Upper lobe of left lung (tissue), 6 donors: ENCODE data around the gene GLRX3. TPM values are rescaled to one million over a fixed set of nuclear protein-coding genes. Genes with fewer than 3 reads are reported as not detected.

Experiments used
- ATAC-seq, 2 donors: fragments of 200-7000 bp; cut with Tn5 transposase; one replicate each; pipeline ENCODE4 v1.9.1; 2022; ENCODE audit warnings: mild to moderate bottlenecking in 2 of 2, moderate library complexity in 2 of 2; ENCODE audit not compliant: low FRiP score in 2 of 2
- DNase-seq, 2 donors: peaks; one replicate each; pipeline ENCODE4 v3.0.0-alpha.2; 2019 to 2020
- H3K27ac ChIP-seq, 4 donors: fragments of 200-600 bp; sonication (generic); one replicate each; pipeline ENCODE4 v1.5.1; 2016 to 2019
- H3K27me3 ChIP-seq, 4 donors: fragments of 200-600 bp; sonication (generic); one replicate each; pipeline ENCODE4 v1.5.1; 2017 to 2019
- H3K36me3 ChIP-seq, 4 donors: fragments of 200-600 bp; sonication (generic); one replicate each; pipeline ENCODE4 v1.5.1; 2016 to 2019
- H3K4me1 ChIP-seq, 4 donors: fragments of 200-600 bp; sonication (generic); one replicate each; pipeline ENCODE4 v1.5.1; 2018 to 2019
- H3K4me3 ChIP-seq, 4 donors: fragments of 200-600 bp; sonication (generic); one replicate each; pipeline ENCODE4 v1.5.1; 2017 to 2019; ENCODE audit warnings: mild to moderate bottlenecking in 2 of 4, moderate library complexity in 1 of 4
- H3K9me3 ChIP-seq, 4 donors: fragments of 200-600 bp; sonication (generic); one replicate each; pipeline ENCODE4 v1.5.1; 2018 to 2019
- EP300 ChIP-seq, 4 donors: sonication (generic); formaldehyde crosslinking; IDR thresholded peaks; one replicate each; pipeline ENCODE4 v1.5.1; 2017; ENCODE audit warnings: antibody characterized with exemption in 4 of 4, control low read depth in 2 of 4
- POLR2A ChIP-seq, 4 donors: fragments of 450-650 bp; IDR thresholded peaks; one replicate each; pipeline ENCODE4 v1.5.1; 2016 to 2017; ENCODE audit warnings: antibody characterized with exemption in 4 of 4, mild to moderate bottlenecking in 2 of 4
- POLR2AphosphoS5 ChIP-seq, 2 donors: sonication (generic); formaldehyde crosslinking; IDR thresholded peaks; one replicate each; pipeline ENCODE4 v1.5.1; 2017; ENCODE audit warnings: antibody characterized with exemption in 2 of 2
- WGBS, 2 donors: methylation state at CpG; one replicate each; pipeline ENCODE4 v1.1.5; 2017 to 2018; 5-methylcytosine and 5-hydroxymethylcytosine counted together
- total RNA-seq, 6 donors: library from RNA; depleted of rRNA in 4 of 6; stranded (reverse); fragments of >200 nt in 4 of 6; gene quantifications; one replicate each; pipeline versions ENCODE4 v1.1.0 to v1.2.1, GENCODE V29; 2016 to 2021
- TF ChIP-seq, protein P1 (sequence below), 6 experiments: fragments of 450-650 bp in 4 of 6; fragments of 200-600 bp in 2 of 6; sonication (generic) in 2 of 6; IDR thresholded peaks; one replicate each; pipeline ENCODE4 v1.5.1; 2016 to 2019; ENCODE audit warnings: antibody characterized with exemption in 6 of 6
- donor health status: DM: no; HTN: no; CAD: no; lungs with moderate emphysema.
- donor health status: DM: no; HTN: yes; CAD: no; lungs with severe emphysema.

Gene GLRX3
- total RNA-seq, 6 donors from 2014 or later, result 21.8 to 64.2 (median 45.7) TPM

DNA sequence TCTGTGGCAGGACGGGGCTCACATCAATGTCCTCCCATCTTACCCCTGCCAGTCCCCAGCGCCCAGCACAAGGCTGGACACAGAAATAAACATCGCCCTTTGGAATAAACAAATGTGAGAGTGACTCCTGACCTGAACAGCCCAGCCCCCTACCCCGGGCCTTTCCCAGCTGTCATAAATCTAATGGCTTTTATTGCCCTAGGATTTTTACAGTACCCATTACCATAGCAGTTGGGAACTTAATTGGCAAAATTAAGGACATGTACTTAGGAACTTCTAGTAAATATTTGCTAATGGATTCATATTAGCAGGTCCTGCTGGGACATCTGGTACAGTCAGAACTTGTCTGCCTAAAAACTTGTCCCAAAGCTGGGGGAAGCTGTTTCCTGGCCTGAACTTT lies 76.6 kb downstream of the GLRX3 start:
- ATAC-seq (no peak), DNase-seq (no peak)
- H3K27me3 ChIP-seq, result no peaks in the 10 kb centered on the region
- H3K9me3 ChIP-seq, result no peaks in the 10 kb centered on the region
- H3K27ac ChIP-seq, result no peak overlapping the region
- TF ChIP-seq EP300 (IDR thresholded peaks at IDR 0.05), result no peak
- no peak for TF ChIP-seq POLR2A (IDR thresholded peaks at IDR 0.05)
- TF ChIP-seq, protein P1, sequence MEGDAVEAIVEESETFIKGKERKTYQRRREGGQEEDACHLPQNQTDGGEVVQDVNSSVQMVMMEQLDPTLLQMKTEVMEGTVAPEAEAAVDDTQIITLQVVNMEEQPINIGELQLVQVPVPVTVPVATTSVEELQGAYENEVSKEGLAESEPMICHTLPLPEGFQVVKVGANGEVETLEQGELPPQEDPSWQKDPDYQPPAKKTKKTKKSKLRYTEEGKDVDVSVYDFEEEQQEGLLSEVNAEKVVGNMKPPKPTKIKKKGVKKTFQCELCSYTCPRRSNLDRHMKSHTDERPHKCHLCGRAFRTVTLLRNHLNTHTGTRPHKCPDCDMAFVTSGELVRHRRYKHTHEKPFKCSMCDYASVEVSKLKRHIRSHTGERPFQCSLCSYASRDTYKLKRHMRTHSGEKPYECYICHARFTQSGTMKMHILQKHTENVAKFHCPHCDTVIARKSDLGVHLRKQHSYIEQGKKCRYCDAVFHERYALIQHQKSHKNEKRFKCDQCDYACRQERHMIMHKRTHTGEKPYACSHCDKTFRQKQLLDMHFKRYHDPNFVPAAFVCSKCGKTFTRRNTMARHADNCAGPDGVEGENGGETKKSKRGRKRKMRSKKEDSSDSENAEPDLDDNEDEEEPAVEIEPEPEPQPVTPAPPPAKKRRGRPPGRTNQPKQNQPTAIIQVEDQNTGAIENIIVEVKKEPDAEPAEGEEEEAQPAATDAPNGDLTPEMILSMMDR (IDR thresholded peaks at IDR 0.05), result no peak
- no peak for TF ChIP-seq POLR2AphosphoS5 (IDR thresholded peaks at IDR 0.05)
- no peaks in the 10 kb centered on the region for H3K36me3 ChIP-seq
- H3K4me3 ChIP-seq, result no peak overlapping the region
- no peaks in the 10 kb centered on the region for H3K4me1 ChIP-seq
- 62 to 66% methylated on average over 4 of the region's 4 CpGs for WGBS, 2 donors

DNA sequence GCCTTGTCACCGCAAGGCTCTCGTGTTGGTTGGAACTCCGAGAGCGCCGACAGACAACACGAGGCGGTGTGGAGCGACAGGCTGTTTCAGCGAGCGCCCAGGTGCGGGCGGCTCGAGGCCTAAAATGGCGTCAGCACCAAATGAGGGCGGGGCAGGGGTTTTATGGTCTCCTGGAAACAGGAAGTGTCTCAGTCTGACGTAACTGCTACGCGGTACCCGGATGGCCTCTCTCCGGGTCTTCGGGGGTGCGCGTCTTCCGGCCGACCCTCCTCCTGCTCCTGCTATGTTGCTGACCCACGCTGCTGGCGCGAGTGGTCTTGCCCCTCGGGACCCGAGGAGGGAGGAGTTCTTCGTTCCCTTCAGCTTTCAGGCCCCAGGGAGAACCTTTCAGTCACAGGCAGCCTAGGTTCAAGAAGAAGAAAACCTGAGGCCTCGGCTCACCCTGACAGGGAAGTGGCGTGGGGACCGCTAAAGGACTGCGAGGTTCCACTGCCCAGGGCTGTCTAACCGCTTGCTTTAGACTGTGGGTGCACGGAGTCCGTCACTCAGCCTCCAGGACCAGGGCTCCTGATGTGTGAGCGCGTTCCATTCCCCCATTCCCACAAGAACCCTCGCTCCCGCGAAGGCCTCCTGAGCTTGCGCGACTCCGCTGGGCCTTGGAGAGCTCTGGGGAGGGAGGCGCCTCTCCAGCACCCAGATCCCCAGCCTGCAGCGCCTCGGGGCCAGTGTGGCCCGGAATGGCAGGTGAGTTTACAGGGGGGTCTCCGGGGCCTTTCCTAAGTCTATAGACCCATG lies 77.3 kb downstream of the GLRX3 start:
- Histone ChIP-seq H3K36me3 (no peaks in the 10 kb centered on the region), H3K9me3 (no peaks in the 10 kb centered on the region), H3K27me3 (no peaks in the 10 kb centered on the region), H3K4me1 (no peaks in the 10 kb centered on the region), H3K4me3 (no peak overlapping the region), H3K27ac (no peak overlapping the region)
- WGBS, 2 donors, result 89 to 93% methylated on average over 30 to 51 of the region's 51 CpGs
- DNase-seq, result no peak
- ATAC-seq, result no peak
- TF ChIP-seq POLR2AphosphoS5 (IDR thresholded peaks at IDR 0.05), result no peak
- TF ChIP-seq, protein P1 (IDR thresholded peaks at IDR 0.05), result no peak
- TF ChIP-seq EP300 (IDR thresholded peaks at IDR 0.05), result no peak
- TF ChIP-seq POLR2A (IDR thresholded peaks at IDR 0.05), result no peak

DNA sequence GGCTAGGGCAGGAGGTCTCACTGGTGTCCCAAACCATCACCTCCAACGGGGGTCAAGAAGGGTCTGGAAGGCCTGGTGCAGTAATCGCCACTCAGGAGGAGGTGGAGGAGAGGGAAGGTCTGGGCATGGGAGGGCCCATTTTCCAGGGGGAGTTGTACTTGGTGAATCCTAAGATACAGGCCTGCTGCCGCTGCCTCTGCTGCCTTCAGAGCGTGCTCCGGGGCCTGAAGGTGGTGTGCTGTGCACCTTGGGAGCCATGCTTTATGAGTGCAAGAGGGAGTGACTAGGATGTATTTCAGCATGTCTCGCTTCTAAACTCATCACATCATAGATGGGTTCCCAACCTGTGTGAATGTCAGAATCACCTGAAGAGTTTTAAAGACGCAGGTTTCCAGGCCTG lies 78.2 kb downstream of the GLRX3 start:
- no peak overlapping the region for H3K4me3 ChIP-seq
- no peak for ATAC-seq

DNA sequence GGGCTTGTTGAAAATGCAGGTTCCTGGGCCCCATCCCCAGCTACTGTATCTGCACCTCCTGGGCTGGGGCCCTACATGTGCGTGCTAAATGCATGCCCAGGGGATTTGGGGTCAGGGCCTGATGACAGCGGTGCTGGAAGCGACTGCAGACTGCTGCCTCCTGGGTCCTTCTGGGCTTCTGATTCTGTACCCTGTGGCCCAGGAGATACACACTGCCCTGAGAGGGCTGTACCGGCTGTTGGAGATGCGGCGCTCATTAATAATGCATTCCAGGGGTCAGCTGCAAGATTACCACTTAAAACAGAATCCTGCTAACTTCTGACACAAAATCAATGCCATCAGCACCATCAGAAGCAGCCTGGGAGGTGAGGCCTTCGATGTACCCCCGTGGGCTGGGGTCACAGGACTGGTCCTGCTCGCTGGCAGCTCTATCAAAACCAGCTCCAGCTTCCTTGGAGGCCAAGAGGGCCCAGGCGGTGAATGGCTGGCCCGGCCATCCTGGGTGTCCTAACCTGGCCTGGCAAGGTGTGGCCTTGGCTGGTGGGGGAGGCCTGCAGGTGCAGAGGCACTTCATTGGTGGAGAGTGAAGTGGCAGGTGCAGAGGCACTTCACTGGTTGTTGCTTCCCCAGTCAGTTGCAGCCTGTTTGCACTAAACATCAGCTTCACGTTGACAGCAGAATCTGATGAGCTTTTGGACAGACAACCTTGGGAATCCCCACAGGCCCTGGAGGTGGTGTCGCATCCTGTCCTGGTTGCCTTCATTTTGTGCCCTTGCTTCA lies 79.2 kb downstream of the GLRX3 start:
- peak in 1 of 2 donors; percentile 16 for ATAC-seq
- Histone ChIP-seq H3K36me3 (no peaks in the 10 kb centered on the region), H3K9me3 (no peaks in the 10 kb centered on the region), H3K27me3 (no peaks in the 10 kb centered on the region), H3K4me3 (no peak overlapping the region), H3K27ac (no peak overlapping the region), H3K4me1 (no peaks in the 10 kb centered on the region)
- DNase-seq, result no peak
- 83 to 88% methylated on average over 1 to 12 of the region's 13 CpGs for WGBS, 2 donors
- TF ChIP-seq POLR2AphosphoS5 (IDR thresholded peaks at IDR 0.05), result no peak
- TF ChIP-seq, protein P1 (IDR thresholded peaks at IDR 0.05), result no peak
- TF ChIP-seq EP300 (IDR thresholded peaks at IDR 0.05), result no peak
- TF ChIP-seq POLR2A (IDR thresholded peaks at IDR 0.05), result no peak

More for the DNA sequence above, 78.2 kb downstream of the GLRX3 start:
- 92 to 100% methylated on average over 6 to 7 of the region's 7 CpGs for WGBS, 2 donors
- Histone ChIP-seq H3K36me3 (no peaks in the 10 kb centered on the region), H3K27me3 (no peaks in the 10 kb centered on the region), H3K4me1 (no peaks in the 10 kb centered on the region), H3K27ac (no peak overlapping the region), H3K9me3 (no peaks in the 10 kb centered on the region)
- no peak for DNase-seq
- TF ChIP-seq POLR2A (IDR thresholded peaks at IDR 0.05) (no peak), POLR2AphosphoS5 (IDR thresholded peaks at IDR 0.05) (no peak), EP300 (IDR thresholded peaks at IDR 0.05) (no peak)
- TF ChIP-seq, protein P1 (IDR thresholded peaks at IDR 0.05), result no peak
